K562 (cell line): ENCODE results near the gene MARCKSL1. TPM values are rescaled to one million over a fixed set of nuclear protein-coding genes. Genes with fewer than 3 reads are reported as not detected.
A peak's percentile ranks its signal among the peaks of the same experiment; 100 is the strongest.

Experiments used
- BRD9 ChIP-seq: fragments of 450-650 bp; IDR thresholded peaks from 2 replicates; pipeline ENCODE4 v1.6.1; 2018; ENCODE audit warnings: low read depth; ENCODE audit not compliant: partially characterized antibody
- ETV1 ChIP-seq: fragments of 450-650 bp; conservative IDR thresholded peaks from 2 replicates; pipeline ENCODE4 v1.6.1; 2016; ENCODE audit warnings: missing genetic modification characterization, control low read depth, low read depth, missing compliant biosample characterization
- EWSR1 ChIP-seq: fragments of 450-650 bp; IDR thresholded peaks from 2 replicates; pipeline ENCODE4 v1.6.1; 2018; ENCODE audit warnings: borderline replicate concordance, mild to moderate bottlenecking, low read depth, moderate library complexity; ENCODE audit not compliant: partially characterized antibody
- HDAC2 ChIP-seq: fragments of 450-650 bp; IDR thresholded peaks from 2 replicates; pipeline ENCODE4 v1.6.1; 2016; ENCODE audit warnings: mild to moderate bottlenecking
- NBN ChIP-seq: fragments of 450-650 bp; IDR thresholded peaks from 2 replicates; pipeline ENCODE4 v1.6.1; 2016; ENCODE audit warnings: low read depth, mild to moderate bottlenecking
- NCOA4 ChIP-seq: fragments of 450-650 bp; IDR thresholded peaks from 2 replicates; pipeline ENCODE4 v1.6.1; 2018; ENCODE audit warnings: mild to moderate bottlenecking; ENCODE audit not compliant: partially characterized antibody
- PHB ChIP-seq: fragments of 250-450 bp; sonication (Bioruptor Pico); IDR thresholded peaks from 2 replicates; pipeline ENCODE4 v1.5.0; 2021
- POLR3G ChIP-seq: IDR thresholded peaks from 2 replicates; pipeline ENCODE4 v1.6.1; 2011; ENCODE audit not compliant: insufficient read length, insufficient replicate concordance; ENCODE audit errors: extremely low read depth
- PTRF ChIP-seq: fragments of 450-650 bp; IDR thresholded peaks from 2 replicates; pipeline ENCODE4 v1.6.1; 2016; ENCODE audit warnings: mild to moderate bottlenecking, missing genetic modification characterization, missing compliant biosample characterization
- SREBF2 ChIP-seq: sonication (generic); formaldehyde crosslinking; IDR thresholded peaks from 2 replicates; pipeline ENCODE4 v1.4.0; 2020; ENCODE audit warnings: mild to moderate bottlenecking, missing genetic modification reagents
- TCF3 ChIP-seq: sonication (generic); formaldehyde crosslinking; IDR thresholded peaks from 2 replicates; pipeline ENCODE4 v1.4.0; 2020; ENCODE audit warnings: mild to moderate bottlenecking, missing genetic modification reagents
- THRA ChIP-seq: fragments of 450-650 bp; IDR thresholded peaks from 2 replicates; pipeline ENCODE4 v1.6.1; 2017; ENCODE audit warnings: mild to moderate bottlenecking, moderate library complexity
- TRIM24 ChIP-seq, 2 experiments: fragments of 450-650 bp; IDR thresholded peaks; 2 replicates each; pipeline ENCODE4 v1.6.1; 2016
- ZBED1 ChIP-seq: IDR thresholded peaks from 2 replicates; pipeline ENCODE4 v1.6.1; 2014
- ZC3H11A ChIP-seq: IDR thresholded peaks from 2 replicates; pipeline ENCODE4 v1.6.1; 2012; ENCODE audit warnings: low read depth, low read length, improper control_type of control experiment
- ZMIZ1 ChIP-seq, 2 experiments: fragments of 150-350 bp in 1 of 2; IDR thresholded peaks; 2 replicates each; pipeline ENCODE4 v1.6.1; 2012 to 2016; ENCODE audit warnings: low read depth in 2 of 2, low read length in 2 of 2, mild to moderate bottlenecking in 1 of 2, moderate library complexity in 1 of 2
- ZNF324 ChIP-seq: fragments of 250-450 bp; sonication (Bioruptor Pico); IDR thresholded peaks from 2 replicates; pipeline ENCODE4 v1.4.0; 2020; ENCODE audit warnings: mild to moderate bottlenecking
- ZNF347 ChIP-seq: fragments of 450-650 bp; formaldehyde crosslinking; IDR thresholded peaks from 2 replicates; pipeline ENCODE4 v1.4.0; 2020; ENCODE audit warnings: low read depth, mild to moderate bottlenecking, moderate library complexity
- polyA plus RNA-seq, 8 experiments: library from polyadenylated mRNA; depleted of rRNA in 4 of 8; stranded (reverse) in 5 of 8; unstranded in 3 of 8; fragments of >200 nt; fragmentation: Nextera tagmentation in 2 of 8; fragmentation: Illumina TruSeq in 1 of 8; extraction: Ambion mirVana in 2 of 8; extraction: Trizol in 1 of 8; gene quantifications; 2 replicates each; pipeline versions ENCODE4 v1.2.1 to v1.2.3, GENCODE V29; 2011 to 2014; ENCODE audit warnings: inconsistent platforms in 1 of 8, missing spikeins in 1 of 8
- total RNA-seq, 7 experiments: library from RNA; depleted of rRNA in 6 of 7; stranded (reverse); fragments of >200 nt in 6 of 7; fragmentation: Illumina TruSeq in 2 of 7; extraction: Trizol in 2 of 7; gene quantifications; 2 replicates each; pipeline versions ENCODE4 v1.2.1 to v1.2.3, GENCODE V29; 2011 to 2021; ENCODE audit warnings: low replicate concordance in 1 of 7
- TF ChIP-seq, protein P1 (sequence below): sonication (generic); formaldehyde crosslinking; IDR thresholded peaks from 2 replicates; pipeline ENCODE4 v1.8.0; 2022; ENCODE audit warnings: mild to moderate bottlenecking, low read depth, missing genetic modification reagents
- TF ChIP-seq, protein P2 (sequence below): sonication (generic); formaldehyde crosslinking; IDR thresholded peaks from 2 replicates; pipeline ENCODE4 v1.8.0; 2022; ENCODE audit warnings: mild to moderate bottlenecking, missing genetic modification reagents
- TF ChIP-seq, protein P3 (sequence below): fragments of 250-450 bp; sonication (Bioruptor Pico); IDR thresholded peaks from 2 replicates; pipeline ENCODE4 v1.6.1; 2021; ENCODE audit warnings: mild to moderate bottlenecking

The MARCKSL1 gene
- total and polyA plus RNA-seq, 9 of the 15 experiments (the other 6 are each of a cell fraction or from before 2014, with no cell fraction given), result 14.7 to 325 (median 155) TPM

DNA sequence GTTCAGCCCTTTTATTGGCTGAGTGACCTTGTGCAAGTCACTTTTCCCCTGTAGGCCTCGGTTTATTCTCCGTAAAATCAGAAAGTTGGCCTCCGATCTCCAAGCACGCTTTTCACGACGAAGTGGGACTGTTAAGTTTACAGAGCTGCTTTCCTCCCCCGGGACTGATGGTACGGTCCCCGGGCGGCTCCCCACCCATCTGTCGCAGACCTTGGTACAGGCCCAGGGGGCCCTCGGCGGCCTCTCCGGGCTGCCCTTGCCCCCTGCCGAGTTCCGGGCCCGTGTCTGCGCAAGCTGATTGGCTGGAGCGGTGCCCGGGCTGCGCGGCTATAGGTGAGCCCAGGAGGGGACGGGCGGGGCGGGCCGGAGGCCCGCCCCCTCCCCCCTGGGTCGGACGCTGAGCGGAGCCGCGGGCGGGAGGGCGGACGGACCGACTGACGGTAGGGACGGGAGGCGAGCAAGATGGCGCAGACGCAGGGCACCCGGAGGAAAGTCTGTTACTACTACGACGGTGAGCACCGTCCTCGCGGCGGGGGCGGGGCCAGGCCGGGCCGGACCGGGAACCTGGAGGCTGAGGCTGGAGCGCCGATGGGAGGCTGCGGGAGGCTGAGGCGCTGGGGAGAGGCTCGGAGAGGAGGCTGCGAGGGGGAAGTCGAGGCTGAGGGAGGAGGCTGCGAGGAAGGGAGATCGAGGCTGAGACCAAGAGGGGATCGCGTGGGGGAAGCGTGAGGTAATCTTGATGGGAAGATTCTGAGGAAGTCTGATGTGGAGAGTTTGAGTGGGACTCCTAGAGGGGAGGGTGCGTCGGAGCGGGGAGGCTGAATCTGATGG, 44.1 kb downstream of the MARCKSL1 start, which contains the start of gene HDAC1 (continued):
- TF ChIP-seq, protein P1, sequence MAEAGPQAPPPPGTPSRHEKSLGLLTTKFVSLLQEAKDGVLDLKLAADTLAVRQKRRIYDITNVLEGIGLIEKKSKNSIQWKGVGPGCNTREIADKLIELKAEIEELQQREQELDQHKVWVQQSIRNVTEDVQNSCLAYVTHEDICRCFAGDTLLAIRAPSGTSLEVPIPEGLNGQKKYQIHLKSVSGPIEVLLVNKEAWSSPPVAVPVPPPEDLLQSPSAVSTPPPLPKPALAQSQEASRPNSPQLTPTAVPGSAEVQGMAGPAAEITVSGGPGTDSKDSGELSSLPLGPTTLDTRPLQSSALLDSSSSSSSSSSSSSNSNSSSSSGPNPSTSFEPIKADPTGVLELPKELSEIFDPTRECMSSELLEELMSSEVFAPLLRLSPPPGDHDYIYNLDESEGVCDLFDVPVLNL (CRISPR knock-in tag), result no peak
- no peak; the same call in 1 of the 2 replicates for TF ChIP-seq NBN
- TF ChIP-seq ZMIZ1 (IDR thresholded peaks at IDR 0.05; ENCODE audit: low read depth in 2 of 2, low read length in 2 of 2), result no peak; a peak in 2 of 4 replicates
- peak; percentile 91 for TF ChIP-seq BRD9
- no peak for TF ChIP-seq ZNF347 (CRISPR knock-in tag)
- no peak for TF ChIP-seq POLR3G
- 0 out of 2 replicates have a peak, but pooled peaks have one; percentile 10 for TF ChIP-seq ZNF324 (CRISPR knock-in tag)
- TF ChIP-seq HDAC2, result peak; percentile 82
- TF ChIP-seq ZC3H11A, result no peak
- TF ChIP-seq THRA, result no peak
- no peak for TF ChIP-seq NCOA4
- TF ChIP-seq EWSR1, result no peak
- TF ChIP-seq PTRF (tag), result no peak
- TF ChIP-seq, protein P2, sequence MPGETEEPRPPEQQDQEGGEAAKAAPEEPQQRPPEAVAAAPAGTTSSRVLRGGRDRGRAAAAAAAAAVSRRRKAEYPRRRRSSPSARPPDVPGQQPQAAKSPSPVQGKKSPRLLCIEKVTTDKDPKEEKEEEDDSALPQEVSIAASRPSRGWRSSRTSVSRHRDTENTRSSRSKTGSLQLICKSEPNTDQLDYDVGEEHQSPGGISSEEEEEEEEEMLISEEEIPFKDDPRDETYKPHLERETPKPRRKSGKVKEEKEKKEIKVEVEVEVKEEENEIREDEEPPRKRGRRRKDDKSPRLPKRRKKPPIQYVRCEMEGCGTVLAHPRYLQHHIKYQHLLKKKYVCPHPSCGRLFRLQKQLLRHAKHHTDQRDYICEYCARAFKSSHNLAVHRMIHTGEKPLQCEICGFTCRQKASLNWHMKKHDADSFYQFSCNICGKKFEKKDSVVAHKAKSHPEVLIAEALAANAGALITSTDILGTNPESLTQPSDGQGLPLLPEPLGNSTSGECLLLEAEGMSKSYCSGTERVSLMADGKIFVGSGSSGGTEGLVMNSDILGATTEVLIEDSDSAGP (CRISPR knock-in tag), result peak; percentile 12; the same call in 1 of the 2 replicates
- TF ChIP-seq ZBED1, result no peak
- TF ChIP-seq, protein P3, sequence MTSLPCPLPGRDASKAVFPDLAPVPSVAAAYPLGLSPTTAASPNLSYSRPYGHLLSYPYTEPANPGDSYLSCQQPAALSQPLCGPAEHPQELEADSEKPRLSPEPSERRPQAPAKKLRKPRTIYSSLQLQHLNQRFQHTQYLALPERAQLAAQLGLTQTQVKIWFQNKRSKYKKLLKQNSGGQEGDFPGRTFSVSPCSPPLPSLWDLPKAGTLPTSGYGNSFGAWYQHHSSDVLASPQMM (CRISPR knock-in tag), result no peak
- TF ChIP-seq ETV1 (tag), result peak; percentile 33
- peak; percentile 85; the same call in 1 of the 2 replicates for TF ChIP-seq PHB (CRISPR knock-in tag)
- no peak; the same call in 1 of the 2 replicates for TF ChIP-seq SREBF2 (CRISPR knock-in tag)
- peak in 1 of 2 experiments; percentile 84; a peak in 2 of 4 replicates for TF ChIP-seq TRIM24 (IDR thresholded peaks at IDR 0.05)
- TF ChIP-seq TCF3 (CRISPR knock-in tag), result no peak
